HS-27A (cell line): ENCODE data around the gene MT1M.
"Not testable (repeated sequence)": the region's sequence is repeated elsewhere in the genome, so short reads cannot be mapped to it uniquely, and the experiment has no call there.

ENCODE experiments used
- DNase-seq: peaks from one replicate; pipeline ENCODE4 v3.0.0-alpha.2; 2012; ENCODE audit warnings: low read depth, missing footprints

The MT1M gene

DNA sequence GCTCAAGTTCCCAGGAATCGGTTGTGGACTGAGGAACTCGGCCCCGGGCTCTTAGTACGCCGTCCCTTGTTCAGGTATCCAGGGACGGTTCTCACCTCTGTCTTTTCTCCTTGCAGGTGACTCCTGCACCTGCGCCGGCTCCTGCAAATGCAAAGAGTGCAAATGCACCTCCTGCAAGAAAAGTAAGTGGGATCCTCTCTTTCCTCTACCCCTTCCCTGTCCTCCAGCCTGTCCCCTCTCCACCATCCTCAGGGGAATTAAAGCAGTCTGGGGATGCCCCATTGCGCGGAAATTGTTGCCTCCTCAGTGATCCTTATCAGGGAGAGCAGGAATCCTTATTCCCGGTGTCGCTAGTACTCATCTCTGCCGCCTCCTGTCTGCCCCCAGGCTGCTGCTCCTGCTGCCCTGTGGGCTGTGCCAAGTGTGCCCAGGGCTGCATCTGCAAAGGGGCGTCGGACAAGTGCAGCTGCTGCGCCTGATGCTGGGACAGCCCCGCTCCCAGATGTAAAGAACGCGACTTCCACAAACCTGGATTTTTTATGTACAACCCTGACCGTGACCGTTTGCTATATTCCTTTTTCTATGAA lies 23.5 kb upstream of the MT1M start:
- DNase-seq, result no peak

GRCh38 chr16:56609463-56609921 lies 23.0 kb upstream of the MT1M start:
- peak; percentile 72 for DNase-seq

- peak; percentile 68 for DNase-seq
Measured at GRCh38 chr16:56610017-56610608, 22.3 kb upstream of the MT1M start.

DNA sequence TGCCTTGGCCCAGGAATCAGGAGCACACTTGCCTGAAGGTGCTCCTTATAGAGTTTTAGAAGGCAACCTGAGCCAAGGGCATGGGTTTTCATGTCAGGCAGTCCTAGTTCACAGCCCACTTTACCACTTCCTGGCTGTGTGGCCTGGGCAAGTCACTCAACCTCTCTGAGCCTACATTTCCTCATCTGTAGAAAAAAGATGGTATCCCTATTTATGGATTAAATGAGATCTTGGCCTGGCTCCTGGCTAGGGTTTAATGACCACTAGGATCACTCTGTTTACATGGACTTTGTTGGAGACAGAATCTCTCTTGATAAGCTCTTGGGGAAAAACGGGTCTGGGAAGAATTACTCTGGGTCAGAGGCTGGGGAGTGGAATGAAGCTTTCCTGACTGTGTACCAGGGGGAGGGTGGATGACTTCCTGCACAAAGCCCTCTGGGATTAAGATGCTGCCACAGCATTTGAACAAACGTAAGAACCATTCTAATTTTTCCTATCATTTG lies 21.8 kb upstream of the MT1M start:
- no peak for DNase-seq

DNA sequence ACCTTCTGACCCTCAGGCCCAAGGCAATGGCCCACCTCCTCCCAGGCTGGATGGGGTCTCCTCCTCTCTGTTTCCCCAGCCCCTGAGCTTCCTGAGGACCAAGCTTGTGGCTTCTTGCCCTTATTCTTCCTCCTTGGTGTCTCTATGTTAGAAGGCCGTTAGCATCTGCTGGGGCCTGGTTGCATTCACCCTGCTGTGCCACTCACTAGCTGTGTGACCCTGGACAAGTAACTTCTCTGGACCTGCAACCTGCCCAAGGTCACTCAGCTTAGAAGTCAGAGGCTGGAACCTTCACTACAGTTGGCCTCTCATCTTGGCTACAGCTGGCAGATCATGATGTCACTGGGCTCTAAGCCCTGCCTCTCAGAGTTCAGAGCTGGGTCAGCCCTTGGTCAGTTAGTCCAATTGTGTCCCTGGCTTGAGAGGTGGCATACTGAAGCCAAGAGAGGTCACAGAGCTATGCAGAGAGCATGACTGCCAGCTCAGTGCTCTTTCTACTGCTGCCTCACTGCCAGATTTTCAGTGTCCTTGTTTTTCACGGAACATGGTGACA lies 21.1 kb upstream of the MT1M start:
- DNase-seq, result no peak

DNA sequence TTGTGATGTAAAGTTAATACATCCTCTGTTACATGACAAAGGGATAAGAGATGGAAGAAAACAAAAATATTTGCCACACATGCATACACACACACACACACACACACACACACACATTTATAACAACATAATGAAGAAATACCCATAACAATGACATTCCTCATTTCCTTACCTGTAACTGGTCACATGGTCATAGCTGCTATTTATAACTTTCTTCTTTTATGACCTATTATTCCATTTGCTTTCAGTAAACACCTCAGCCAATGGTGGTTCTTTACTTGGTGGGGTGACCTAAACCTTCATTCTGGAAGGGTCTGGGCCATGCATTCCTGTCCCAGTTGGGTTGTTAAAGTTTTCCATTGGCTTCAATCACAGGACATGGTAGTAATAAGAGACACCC lies 18.8 kb upstream of the MT1M start:
- no peak for DNase-seq

DNA sequence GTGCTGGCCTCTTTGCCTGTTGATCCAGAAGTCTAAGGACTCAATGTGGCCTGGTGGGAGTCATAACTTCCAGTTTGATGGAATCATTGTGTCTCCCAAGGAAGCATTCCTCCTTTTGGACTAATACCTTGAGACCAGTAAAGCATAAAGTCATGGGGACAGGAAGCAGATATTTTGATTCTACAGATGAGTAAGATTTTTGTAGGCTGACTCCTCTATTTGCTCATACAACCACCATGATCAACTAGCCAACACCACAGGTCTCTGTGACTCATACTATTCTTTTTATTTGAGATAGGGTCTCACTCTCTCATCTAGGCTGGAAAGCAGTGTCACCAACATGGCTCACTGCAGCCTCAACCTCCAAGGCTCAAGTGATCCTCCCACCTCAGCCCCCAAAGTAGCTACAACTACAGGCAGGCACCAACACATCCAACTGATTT lies 17.9 kb upstream of the MT1M start:
- peak; percentile 75 for DNase-seq

DNA sequence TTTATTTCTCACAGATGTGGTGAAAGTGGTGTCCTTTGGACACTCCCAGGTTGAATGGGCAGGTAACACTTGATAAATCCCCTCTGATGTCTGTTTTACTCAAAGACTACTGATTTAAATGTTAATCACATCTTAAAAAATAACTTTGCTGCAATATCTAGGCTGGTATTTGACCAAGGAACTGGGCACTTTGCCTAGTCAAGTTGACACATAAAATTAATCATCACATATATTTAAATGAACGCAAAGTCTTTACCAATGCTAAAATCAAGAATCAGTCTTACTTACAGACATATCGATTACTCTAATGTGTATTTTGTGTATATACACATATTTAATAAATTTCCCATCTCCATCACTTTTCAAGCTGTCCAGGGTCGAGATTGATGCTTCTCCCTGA lies 17.1 kb upstream of the MT1M start:
- DNase-seq, result no peak

DNA sequence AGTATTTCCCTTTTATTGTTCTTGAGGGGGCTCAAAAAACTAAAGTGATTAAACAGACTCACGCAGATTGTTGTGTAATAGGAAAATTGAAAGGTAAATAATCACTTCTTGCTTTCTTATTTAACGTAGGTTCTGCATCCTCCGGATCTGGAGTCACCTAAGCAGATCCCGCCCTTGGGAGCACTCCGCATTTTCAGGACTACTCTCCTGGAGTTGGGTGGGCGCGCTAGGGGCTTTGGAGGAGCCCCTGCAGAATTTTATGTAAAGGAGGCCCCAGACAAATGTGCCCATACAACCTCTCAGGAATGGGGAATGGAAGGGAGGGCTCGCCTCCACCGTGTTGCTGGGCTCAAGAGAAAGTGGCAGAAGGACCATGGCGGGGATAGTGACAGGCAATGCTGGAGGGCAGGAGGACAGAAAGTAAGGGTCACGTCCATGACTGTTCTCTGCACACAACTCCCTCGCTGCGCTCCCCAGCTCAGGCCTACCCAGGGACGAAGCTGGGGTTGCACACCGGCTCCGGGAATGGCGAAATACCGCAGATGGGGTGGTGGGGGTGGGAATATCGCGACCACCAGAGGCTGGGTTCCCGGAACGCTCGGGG lies 15.7 kb upstream of the MT1M start:
- no peak for DNase-seq

DNA sequence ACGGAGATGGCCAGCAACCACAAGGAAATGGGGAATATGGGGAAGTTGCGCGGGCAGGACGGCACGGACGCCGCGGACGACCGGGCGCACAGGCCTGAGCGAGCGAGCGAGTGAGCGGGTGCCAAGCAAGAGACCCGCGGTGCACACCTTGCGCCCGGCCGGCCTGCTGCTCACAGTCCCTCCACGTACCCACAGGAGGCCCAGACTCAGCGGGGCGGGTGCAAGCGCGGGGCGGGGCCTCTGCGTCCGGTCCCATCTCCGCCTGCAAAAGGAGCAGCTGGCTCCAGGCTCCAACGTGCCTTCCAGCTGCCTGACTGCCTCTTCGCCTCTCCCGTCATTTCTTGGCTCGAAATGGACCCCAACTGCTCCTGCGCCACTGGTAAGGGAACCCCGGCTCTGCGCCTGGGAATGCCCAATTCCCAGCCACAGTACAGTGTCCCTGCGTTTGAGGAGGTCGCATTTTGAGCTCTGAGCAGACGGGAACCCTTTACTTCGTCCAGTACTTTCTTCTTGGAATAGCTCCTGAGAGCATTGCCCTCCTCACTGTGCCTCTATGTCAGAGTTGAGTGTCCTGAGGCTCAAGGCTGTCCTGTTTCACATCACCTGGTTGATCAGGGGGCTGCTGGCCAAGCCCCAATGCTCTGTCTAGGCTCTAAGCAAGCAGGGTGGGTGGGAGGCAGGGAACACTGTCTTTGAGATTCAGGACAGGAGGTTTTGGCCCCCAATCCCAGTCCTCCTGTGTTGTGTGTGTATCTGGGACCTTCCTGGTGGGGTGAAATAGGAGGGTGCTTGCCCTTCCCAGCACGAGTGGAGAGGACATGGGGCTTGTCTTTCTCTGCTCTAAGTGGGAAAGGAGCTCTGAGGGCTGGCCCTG lies 15.0 kb upstream of the MT1M start:
- no peak for DNase-seq

DNA sequence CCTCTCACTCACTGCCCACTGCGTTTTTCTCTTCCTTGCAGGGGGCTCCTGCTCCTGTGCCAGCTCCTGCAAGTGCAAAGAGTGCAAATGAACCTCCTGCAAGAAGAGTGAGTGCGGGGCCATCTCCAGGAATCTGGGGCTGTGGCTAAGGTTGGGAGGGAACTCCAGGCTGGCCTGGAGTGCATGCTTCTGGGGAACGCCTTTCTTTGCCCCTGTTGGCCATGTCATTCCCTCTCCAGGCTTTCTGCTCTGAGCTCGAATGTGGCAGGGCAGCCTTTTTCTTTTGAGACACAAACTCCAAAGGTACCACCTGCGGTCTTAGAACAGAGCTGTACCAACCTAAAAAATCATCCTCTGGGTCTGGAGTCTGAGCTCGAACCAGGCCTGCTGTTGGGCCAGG lies 14.3 kb upstream of the MT1M start:
- DNase-seq, result no peak

- DNase-seq, result no peak
Measured at GRCh38 chr16:56620339-56620897, 12.0 kb upstream of the MT1M start.

- DNase-seq, result not testable (repeated sequence)
Measured at GRCh38 chr16:56621665-56622445, 10.6 kb upstream of the MT1M start.

- not testable (repeated sequence) for DNase-seq
Measured at GRCh38 chr16:56623184-56623583, 9.3 kb upstream of the MT1M start.

GRCh38 chr16:56623637-56624036 lies 8.8 kb upstream of the MT1M start:
- no peak for DNase-seq

DNA sequence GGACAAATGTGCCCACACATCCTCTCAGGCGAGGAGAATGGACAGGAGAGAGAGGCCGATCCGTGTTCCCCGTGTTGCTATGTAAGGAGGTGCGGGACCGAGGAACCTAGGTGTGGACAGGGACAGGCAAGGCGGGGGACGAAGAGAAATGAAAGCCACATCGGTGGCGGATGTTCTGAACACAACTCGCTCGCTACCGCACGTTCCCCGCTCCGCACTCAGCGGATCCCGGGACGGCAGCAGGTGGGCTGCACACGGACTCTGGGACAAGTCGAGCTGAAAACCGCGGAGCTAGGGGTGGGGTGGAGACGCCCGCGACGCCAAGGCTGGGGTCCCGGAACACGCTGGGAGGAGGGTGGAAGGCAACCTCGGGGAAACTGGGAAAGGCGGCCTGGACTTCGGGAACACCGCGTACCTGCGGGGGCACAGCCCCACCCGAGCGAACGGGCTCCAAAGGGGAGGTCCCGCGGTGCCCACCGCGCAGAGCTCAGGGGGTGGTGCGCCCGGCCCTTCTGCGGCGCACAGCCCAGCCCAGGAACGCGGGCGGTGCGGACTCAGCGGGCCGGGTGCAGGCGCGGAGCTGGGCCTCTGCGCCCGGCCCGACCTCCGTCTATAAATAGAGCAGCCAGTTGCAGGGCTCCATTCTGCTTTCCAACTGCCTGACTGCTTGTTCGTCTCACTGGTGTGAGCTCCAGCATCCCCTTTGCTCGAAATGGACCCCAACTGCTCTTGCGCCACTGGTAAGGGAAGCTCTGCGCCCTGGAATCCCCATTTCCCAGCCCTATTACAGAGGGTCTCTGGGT lies 7.1 kb upstream of the MT1M start, which contains the start of gene MT1E:
TSS of gene MT1E (plus strand) at position 642 of the 803 bp plus-strand sequence. CDS start at position 713, 71 bp downstream.
- peak; percentile 64 for DNase-seq

- DNase-seq, result no peak
Measured at GRCh38 chr16:56625943-56626654, 6.4 kb upstream of the MT1M start.

GRCh38 chr16:56626685-56627084 lies 5.8 kb upstream of the MT1M start:
- DNase-seq, result no peak
